Subcutaneous adipose tissue (tissue), 4 donors: ENCODE data around the gene SCARB2. TPM values are rescaled to one million over a fixed set of nuclear protein-coding genes. Genes with fewer than 3 reads are reported as not detected.

Experiments used
- total RNA-seq, 4 donors: library from RNA; depleted of rRNA; stranded (reverse); fragments of >200 nt; gene quantifications; one replicate each; pipeline ENCODE4 v1.1.0, GENCODE V29; 2016
- TF ChIP-seq, protein P1 (sequence below): fragments of 450-650 bp; IDR thresholded peaks from one replicate; pipeline ENCODE4 v1.5.1; 2016; ENCODE audit warnings: low read depth, mild to moderate bottlenecking, control low read depth, antibody characterized with exemption, moderate library complexity

The SCARB2 gene
- total RNA-seq, 4 donors from 2014 or later = 160 to 308 (median 169) TPM

- TF ChIP-seq, protein P1, sequence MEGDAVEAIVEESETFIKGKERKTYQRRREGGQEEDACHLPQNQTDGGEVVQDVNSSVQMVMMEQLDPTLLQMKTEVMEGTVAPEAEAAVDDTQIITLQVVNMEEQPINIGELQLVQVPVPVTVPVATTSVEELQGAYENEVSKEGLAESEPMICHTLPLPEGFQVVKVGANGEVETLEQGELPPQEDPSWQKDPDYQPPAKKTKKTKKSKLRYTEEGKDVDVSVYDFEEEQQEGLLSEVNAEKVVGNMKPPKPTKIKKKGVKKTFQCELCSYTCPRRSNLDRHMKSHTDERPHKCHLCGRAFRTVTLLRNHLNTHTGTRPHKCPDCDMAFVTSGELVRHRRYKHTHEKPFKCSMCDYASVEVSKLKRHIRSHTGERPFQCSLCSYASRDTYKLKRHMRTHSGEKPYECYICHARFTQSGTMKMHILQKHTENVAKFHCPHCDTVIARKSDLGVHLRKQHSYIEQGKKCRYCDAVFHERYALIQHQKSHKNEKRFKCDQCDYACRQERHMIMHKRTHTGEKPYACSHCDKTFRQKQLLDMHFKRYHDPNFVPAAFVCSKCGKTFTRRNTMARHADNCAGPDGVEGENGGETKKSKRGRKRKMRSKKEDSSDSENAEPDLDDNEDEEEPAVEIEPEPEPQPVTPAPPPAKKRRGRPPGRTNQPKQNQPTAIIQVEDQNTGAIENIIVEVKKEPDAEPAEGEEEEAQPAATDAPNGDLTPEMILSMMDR = no peak
Observed at GRCh38 chr4:76198411-76199237, 15.0 kb downstream of the SCARB2 start.

- TF ChIP-seq, protein P1 = no peak
Observed at GRCh38 chr4:76197971-76198410, 15.6 kb downstream of the SCARB2 start.

DNA sequence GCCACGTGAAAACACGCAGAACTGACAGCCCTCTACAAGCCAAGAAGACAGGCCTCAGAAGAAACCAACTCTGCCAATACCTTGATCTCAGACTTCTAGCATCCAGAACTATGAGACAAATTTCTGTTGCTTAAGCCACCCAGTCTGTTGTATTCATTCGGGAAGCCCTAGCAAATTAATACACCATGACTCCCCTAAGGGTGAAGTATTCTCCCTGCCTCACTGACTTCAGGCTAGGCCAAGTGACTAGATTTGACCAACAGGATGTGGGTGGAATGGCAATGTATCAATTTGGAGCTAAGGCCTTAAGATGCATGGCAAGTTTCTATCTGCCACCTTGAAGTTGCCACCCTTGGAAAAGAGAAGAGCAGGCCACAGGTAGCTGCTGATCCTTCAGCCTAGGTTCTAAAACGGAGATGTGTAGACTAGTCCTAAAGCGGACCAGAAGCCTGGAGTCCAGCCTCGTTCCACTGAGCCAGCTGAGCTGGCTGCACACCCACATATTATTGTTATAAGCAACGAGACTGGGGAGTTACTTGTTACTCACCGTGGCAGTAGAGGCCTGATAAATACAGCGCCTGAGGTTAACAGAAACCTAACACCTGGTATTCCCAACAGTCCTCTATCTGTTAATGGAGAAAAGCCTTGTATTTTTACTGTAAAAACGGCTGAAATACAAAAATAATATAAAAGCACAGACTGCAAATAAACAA is 16.4 kb downstream of the SCARB2 start:
- TF ChIP-seq, protein P1 = no peak

DNA sequence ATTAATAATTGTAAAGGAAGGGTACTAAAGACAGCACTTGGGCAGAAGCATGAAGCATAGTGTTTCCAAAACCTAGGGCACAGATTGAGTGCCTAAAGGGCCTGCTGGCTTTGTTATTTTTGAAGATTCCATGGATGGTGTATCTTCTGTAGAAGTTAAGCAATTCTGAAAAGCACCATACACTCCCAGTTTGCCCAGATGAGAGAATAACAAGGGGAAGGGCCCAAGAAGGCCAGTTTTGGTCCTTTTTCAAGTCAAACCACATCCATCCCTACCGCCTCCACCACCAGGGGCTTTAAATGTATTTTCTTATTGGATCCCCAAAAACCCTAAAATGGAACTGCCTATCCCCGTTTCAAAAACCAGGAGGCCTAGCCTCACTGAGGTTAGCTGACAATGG is 17.2 kb downstream of the SCARB2 start:
- TF ChIP-seq, protein P1 = no peak

- TF ChIP-seq, protein P1 = no peak
Observed at GRCh38 chr4:76195326-76195725, 18.3 kb downstream of the SCARB2 start.

- TF ChIP-seq, protein P1 = no peak
Observed at GRCh38 chr4:76194325-76194724, 19.3 kb downstream of the SCARB2 start.

DNA sequence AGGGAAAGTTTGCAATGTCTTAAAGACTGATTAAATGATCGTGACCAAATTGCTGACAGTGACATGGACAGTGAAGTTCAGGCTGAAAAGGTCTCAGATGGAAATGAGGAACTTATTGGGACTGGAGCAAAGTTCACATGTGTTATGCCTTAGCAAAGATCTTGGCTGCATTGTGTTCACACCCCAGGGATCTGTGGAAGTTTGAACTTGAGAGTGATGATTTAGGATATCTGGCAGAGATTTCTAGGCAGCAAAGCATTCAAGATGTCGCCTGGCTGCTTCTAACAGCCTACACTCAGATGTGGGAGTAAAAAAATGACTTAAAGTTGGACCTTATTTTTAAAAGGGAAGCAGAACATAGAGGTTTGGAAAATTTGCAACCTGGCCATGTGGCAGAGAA is 21.4 kb downstream of the SCARB2 start:
- TF ChIP-seq, protein P1 = no peak
